Fibroblast of the conjunctiva (primary cell): ENCODE measurements around the gene AUP1.

ENCODE experiments used
- DNase-seq: peaks from one replicate; pipeline ENCODE4 v3.0.0-alpha.2; 2010; ENCODE audit warnings: low read depth

The AUP1 gene

GRCh38 chr2:74535440-74535965 is 6.0 kb upstream of the AUP1 start:
- no peak for DNase-seq

- no peak for DNase-seq
These were observed 4.9 kb upstream of the AUP1 start for GRCh38 chr2:74534411-74534810.

GRCh38 chr2:74533464-74533863 is 4.0 kb upstream of the AUP1 start:
- DNase-seq = no peak

DNA sequence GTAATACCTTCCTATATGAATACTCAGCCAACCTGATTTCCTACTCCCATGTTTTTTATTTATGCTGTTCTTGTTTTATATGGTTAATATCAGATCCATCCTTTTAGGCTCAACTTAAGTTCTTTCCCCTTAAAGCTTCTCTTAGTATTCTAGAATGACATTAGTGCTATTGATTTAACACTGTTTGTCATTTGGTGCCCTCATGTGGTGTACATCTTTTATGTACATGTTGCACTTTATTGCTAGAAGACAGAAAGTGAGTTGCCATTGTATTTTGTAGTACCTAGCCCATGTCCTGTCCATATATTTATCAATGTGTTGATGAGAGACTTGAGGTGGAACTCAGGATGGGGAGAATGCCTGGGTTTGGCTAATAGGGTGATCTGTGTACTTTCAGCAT is 2.7 kb upstream of the AUP1 start:
- DNase-seq = peak; percentile 64

DNA sequence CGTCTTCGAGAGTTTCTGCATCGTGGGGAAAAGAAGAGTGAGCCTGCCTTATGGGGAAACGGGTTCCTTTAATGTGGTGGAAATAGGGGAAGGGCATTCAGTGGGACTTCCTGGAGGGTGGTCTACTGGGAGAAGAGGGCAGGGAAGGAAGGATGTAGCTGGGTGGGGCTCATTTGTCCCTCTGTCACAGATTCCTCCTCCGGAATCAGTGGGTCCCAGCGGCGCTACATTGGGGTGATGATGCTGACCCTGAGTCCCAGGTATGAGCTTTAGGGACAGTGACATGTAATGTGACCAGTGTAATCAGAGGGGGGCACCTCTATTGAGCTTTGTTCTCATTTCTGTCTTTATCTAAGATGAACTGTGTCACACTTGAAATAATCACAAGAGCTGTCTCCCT is 2.2 kb upstream of the AUP1 start:
- DNase-seq = no peak

- DNase-seq = no peak
These were observed 1.0 kb upstream of the AUP1 start for GRCh38 chr2:74530239-74531187.

DNA sequence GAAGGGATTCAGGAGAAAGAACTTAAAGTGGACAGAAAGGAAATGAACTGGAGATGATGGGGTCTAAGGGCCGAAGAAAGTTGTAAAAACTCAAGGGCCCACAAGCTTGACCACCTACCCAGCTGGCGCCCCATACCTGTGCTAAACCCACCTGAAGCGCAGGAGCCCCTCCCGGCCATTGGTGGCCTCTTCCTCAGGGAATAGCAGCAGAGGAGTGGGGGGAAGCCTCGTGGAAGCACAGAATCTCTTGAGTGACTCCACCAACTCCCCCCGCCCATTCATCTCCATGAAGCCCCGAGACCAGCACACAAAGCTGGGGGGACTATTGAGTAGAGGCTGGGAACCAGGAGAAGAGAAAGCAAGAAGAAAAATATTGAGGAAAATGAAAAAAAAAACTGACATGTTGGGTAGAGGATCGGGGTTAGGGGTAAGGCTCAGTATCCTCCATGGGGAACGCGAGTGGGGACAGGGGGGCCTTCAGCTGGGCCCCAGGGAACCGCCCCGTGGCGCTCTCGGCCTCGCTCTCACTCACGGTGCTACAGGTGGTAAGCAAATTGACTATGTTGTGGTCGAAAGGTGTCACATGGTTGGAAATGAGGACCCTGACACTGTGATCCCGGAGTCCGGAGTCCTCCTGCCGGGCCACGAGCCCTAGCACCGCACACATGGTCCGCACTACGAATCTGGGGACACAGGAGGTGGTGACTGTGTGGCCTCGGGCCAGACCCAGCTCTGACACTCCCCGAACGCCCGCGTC is 728 bp downstream of the AUP1 start:
- no peak for DNase-seq

GRCh38 chr2:74527741-74528140 is 1.8 kb downstream of the AUP1 start:
- DNase-seq = no peak

- DNase-seq = no peak
These were observed 2.8 kb downstream of the AUP1 start for GRCh38 chr2:74526649-74527230.

GRCh38 chr2:74525717-74526648 is 3.5 kb downstream of the AUP1 start, which contains the start of gene DQX1:
Gene DQX1 (minus strand): TSS chr2:74526231. CDS start chr2:74525729, 502 bp downstream.
- DNase-seq = no peak

DNA sequence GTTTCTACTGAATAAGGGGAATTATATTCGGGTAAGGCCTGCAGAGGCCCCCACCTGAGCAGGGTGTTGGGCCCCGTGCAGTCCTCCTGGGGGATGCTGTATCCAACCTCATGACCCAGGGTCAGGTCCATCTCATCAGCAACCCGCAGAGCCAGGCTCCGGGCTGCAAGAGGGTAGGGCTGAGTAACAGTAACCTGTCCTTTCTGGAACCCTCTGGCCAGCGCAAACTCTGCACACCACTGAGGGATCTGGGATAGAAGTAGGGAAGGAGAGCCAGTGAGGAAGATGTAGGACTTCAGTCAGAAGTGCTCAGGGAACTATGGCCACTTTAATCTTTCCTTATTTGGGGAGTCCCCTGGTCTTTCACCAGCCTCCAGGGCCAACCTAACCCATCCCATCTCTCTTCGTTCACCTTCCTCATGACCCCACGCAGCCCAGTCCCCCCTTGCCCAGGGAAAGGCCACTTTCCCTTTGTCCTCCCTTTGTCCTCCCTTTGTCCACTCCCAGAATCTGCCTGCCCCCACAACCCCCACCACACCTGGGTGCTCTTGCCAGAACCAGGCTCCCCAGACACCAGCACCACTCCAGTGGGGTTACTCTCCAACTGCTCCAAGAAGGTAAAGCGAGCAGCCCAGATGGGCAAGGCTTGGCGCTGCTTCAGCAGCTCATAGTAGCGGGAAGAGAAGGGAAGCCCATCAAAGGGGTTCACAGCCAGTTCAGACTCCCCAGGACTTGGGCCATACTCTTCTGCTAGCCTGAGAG is 4.4 kb downstream of the AUP1 start:
- DNase-seq = no peak

DNA sequence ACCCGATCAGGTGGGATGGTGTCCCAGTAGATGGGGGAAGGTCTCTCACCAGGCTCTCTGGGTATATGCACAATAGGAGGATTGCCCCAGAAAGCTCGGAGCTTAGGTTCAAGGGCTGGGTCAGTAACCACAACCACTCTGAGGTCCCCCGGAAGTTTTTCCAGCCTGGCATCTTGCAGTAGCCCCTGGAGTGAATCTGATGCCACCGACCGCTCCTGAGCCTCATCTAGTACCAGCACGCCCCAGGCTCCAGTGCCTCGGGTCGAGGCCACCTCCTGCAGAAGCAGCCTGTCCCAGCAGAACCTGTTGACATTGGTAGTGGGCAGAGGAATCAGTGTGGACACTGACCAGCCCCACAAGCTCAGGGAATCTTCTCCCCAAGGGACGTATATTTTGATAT is 5.5 kb downstream of the AUP1 start:
- no peak for DNase-seq

DNA sequence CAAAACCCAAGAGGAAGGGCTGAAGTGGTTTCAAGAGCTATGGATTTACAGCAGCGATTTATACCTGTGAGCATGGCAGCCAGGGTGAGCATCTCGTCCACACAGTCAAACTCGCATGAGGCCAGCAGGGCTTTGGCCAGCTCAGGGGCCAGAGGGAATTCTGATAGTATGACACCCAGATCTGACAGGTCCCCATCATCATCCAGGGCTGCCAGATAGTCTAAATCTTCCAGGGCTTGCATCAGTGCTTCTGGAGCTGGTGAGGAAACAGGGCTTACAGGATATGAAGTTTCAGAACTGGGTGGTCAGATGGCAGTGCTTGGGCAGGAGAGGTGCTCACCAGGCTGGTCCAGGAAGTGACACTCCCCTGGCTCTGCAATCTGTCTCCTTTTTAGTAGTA is 7.0 kb downstream of the AUP1 start:
- DNase-seq = no peak

DNA sequence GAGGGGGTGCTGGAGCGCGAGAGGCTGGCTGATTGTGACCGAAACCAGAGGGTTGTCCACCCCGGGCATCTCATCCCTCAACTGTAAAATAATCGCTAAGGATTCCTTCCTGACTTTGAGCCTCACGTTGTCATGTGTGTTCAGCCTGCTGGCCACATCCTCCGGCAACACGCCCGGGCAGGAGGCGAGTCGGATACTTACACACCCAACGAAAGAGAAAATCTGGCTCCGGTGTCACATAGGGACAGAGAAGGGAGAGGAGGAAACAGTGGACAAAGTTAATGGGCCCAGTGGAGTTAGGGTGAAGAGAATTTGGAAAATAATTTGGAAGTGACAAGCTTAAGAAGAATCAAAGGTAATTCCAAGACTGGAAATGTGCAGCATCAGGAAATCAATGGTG is 12.9 kb downstream of the AUP1 start:
- DNase-seq = no peak

GRCh38 chr2:74515981-74516633 is 13.4 kb downstream of the AUP1 start:
- DNase-seq = no peak

DNA sequence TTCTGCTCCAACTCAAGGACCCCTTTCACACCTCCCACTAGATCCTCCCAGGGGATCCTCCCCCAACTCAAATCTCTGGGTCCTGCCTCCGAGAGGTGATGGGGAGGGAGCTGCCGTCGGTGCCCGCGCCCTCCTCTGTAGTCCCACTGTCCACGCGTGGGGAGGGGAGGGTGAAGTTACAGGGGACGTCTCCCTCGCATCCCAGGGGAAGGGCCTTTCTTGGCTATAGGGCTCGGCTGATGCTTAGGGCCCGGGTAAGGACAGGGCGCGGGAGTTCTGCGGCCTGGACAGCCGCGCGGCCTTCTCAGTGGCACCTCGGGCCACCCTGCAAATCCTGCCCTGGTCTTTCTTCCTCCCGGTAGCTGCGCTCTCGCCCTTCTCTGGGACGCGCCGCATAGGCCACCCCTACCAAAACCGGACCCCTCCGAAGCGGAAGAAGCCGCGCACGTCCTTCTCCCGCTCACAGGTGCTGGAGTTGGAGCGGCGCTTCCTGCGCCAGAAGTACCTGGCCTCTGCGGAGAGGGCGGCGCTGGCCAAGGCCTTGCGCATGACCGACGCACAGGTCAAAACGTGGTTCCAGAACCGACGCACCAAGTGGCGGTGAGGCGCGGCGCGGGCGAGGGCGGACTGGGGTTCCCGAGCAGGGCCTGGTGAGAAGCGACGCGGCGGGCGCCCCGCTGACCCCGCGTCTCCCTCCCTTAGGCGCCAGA is 14.1 kb downstream of the AUP1 start:
- DNase-seq = no peak

DNA sequence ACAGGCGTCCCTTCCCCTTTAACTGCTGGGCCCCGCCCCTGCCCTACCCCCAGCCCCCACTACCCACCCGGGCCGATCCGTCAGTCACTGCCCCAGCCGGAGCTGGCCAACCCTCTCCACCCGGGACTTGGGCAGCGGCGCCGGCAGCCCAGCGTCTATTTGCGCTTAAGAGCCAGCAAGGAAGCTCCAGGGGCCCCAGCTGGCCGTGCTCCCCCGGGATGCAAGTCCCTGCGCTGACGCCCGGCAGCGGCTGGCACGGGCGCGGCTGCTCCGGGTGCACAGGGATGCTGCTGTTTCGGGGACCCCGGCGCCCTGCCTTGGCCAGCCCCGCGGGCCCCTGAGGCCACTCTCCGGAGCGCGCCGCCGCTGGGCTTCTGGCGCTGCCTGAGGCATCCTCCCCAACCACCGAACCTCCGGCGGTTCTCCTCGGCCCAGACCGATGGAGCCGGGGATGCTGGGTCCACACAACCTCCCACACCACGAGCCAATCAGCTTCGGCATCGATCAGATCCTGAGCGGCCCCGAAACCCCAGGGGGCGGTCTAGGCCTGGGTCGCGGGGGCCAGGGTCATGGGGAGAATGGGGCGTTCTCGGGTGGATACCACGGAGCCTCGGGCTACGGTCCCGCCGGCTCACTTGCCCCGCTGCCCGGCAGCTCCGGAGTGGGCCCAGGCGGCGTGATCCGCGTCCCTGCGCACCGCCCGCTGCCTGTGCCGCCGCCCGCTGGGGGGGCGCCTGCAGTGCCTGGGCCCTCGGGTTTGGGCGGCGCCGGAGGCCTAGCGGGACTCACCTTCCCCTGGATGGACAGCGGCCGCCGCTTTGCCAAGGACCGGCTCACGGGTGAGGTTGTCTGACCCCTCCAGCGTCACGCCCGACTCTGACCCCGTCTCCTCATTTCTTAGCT is 14.9 kb downstream of the AUP1 start, which contains the start of gene TLX2:
TSS of gene TLX2 (plus strand) at position 83 of the 903 bp plus-strand sequence. CDS start at position 440, 357 bp downstream.
- no peak for DNase-seq
